ENCODE measurements around the gene PRR5L.

The PRR5L gene, protein sequence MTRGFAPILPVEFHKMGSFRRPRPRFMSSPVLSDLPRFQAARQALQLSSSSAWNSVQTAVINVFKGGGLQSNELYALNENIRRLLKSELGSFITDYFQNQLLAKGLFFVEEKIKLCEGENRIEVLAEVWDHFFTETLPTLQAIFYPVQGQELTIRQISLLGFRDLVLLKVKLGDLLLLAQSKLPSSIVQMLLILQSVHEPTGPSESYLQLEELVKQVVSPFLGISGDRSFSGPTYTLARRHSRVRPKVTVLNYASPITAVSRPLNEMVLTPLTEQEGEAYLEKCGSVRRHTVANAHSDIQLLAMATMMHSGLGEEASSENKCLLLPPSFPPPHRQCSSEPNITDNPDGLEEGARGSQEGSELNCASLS

GRCh38 chr11:36295926-36296325 lies at the start of gene PRR5L:
TSS of gene PRR5L (plus strand) at chr11:36296288. CDS start at chr11:36401122, 104,834 bp downstream.
- no peak for DNase-seq

DNA sequence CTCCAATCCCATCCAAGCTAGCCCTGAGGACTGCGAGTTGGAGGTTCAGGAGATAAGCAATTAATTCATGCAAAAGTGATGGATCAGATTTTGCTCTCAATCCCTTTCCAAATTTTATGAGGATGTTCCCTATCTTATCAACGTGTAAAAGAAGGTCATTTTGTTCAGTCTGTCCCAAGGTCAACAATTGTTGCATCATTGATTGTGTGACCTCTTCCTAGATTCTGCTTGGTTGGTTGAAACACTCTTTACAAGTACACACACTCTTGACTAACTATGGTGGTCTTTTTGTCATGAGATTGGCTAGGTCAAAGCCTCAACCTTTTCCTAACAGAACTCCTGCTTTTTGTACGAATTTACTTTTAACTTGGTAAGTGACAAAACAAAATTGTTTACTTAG lies 48.6 kb upstream of the PRR5L start:
- no peak for DNase-seq

DNA sequence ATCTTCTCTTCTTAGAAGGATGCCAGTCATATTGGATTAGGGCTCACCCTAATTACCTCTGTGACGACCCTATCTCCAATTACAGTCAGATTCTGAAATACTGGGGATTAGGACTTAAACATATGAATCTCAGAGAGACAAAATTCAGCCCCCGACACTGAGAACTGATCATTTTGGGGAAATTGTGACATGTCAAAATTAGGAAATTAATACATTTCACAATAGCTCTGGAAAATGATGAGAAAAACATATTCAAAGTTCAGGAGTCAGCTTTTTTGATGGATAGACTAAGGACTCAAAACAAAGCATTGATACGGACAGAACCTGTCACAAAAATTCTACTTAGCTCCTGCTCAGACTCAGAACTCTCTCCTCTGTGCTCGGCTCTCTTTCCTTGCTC lies 47.7 kb upstream of the PRR5L start:
- DNase-seq, result no peak

- DNase-seq, result no peak
These were observed 46.8 kb upstream of the PRR5L start for GRCh38 chr11:36249246-36249645.

GRCh38 chr11:36251823-36252222 lies 44.3 kb upstream of the PRR5L start:
- no peak for DNase-seq

- DNase-seq, result no peak
These were observed 42.9 kb upstream of the PRR5L start for GRCh38 chr11:36253238-36253637.

GRCh38 chr11:36254713-36255112 lies 41.4 kb upstream of the PRR5L start:
- DNase-seq, result no peak

GRCh38 chr11:36257351-36257750 lies 38.7 kb upstream of the PRR5L start:
- no peak for DNase-seq

DNA sequence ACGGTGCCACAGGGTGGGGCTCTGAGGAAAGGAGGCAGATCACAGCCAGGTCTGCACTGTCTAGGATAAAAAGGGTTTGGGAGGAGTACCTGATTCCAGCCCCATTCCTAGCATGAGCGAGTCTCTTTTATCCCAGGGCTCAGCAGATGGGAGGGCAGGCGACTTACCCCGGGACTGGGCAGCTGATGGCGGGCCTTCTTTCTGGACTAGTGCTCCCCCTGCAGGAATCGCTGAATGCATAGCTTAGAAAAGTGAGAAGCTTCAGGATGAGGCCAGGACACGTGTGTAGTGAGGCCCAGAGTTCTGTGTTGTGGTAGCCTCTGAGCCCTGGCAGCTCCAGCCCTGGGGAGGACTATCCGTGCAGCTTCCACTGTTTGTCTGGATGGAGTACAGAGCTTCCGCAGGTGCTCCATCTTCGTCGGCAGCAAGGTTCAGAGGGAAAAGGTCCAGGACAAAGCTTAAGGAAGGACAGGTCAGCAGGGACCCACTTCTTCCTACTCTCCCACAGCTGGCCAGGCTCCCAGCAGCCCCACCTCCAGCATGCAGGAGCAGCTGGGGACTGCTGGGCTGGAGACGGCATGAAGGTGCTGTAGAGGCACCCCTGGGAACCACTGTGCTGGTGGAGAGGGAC lies 37.2 kb upstream of the PRR5L start:
- no peak for DNase-seq

GRCh38 chr11:36261094-36261493 lies 35.0 kb upstream of the PRR5L start:
- no peak for DNase-seq

DNA sequence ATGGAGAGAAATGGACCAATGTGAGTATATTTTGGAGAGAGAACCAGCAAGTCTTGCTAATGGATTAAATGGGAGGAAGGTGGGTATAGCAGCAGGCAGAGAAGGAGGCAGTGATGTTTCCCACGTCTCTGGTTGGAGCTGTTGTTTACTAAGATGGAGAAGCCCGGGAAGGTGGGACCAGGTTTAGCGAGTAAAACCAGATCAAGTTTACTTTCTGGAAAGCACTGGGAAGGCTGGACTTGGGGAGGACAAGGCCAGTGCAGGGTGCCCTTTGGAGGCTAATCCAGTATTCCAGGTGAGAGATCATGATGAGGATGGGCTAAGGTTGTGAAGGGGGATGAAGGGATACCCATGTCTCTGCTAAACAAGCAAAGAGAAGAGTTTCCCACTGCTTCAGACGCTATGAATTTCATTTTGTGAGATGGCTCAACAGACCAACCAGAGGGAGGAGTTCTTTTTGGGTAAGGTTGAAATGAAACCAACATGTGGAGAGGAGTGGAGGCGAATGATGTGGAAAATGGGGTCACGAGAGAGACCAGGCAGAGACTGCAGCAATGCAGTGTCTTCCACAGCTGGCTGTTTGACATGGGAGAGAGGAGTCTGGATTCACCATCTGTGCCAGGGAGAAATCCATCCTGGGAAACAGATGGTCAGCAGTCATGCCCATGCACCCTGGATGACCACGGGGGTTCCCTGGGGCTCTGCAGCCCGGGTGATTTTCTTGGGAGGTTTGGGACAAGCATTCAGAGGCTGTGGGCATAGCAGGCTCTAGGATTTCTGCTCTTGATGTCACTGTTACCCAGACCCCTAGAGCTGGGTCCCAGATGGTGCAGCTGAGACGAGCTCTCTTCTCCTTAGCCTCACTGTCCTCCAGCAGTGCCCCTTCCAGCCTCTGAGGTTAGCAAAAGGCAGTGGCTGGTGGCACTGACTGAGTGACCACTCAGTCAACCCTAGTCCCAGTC lies 31.8 kb upstream of the PRR5L start:
- no peak for DNase-seq

GRCh38 chr11:36264973-36265344 lies 31.1 kb upstream of the PRR5L start:
- no peak for DNase-seq

DNA sequence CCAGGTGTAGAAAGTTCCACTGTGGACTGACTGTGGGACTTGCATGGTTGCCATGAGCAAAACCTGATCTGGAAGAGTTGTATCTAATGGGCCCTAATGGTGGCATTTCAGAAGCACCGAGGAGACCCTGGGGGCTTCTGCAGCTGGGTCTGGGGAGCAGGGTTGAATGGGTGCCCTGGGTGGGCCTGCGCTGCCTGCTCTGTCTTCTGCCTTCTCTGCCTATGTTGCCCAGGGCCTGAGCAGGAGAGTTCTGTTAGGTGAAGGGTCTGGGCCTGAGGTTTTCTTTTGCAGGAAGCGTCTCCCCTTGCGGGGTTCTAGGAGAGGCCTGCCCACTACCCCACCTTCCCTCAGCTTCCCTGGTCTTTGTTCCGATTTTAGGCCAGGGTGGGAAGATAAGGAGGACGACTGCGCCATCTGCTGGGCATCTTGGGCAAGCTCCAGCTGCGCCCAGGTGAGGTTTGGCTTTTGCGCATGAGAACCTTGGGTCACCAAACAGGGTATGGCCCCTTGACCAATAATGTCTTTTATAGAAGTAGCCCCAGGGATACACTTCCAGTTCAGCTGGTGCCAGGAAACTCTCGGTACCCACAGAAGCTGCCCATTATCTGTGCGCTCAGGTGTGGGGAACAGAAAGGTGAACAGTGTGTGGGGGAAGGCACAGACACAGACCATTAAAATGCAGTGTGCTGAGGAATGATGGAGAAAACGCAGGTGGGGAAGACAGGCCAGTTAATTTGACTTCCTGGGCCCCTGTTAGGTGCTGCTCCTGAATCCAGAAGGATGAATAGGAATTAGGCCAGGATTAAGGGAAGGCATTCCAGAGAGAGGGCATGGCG lies 30.1 kb upstream of the PRR5L start:
- no peak for DNase-seq

DNA sequence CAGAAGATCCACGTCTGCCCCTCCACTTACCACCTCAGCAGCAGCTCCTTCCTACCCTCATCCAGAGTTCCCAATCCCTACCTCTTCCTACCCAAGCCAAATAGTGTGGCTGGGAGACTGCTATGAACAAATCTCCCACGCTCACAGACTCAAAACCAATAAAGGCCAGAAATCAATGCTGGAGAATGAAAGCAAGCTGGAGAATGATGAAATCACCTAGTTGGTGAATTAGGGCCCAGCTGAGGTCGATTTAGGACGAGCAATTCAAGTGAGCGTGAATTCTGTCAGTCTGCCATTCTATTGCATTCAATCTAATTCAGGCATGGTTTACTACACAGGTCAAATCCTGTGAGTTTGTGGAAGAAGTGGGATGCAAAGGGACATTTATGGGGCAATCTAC lies 29.3 kb upstream of the PRR5L start:
- no peak for DNase-seq

GRCh38 chr11:36268337-36268985 lies 27.6 kb upstream of the PRR5L start:
- no peak for DNase-seq

DNA sequence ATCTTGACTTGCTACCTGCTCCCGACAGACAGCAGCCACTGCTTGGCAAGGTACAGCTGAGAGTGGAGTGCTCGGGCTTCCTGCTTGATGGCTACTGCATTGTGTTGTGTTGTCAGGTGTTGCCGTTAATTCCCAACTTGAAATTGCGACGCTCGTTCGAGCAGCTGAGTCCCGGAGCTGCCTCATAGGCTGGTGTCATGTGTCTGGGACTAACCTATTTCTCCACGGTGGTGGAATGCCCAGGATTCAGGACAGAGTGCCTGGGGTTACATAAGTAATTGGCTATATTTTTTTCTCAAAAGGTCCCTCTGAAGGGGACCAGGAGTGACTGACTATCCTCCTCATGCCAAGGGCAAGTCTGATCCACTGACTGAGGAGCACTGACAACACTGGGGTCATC lies 25.4 kb upstream of the PRR5L start:
- no peak for DNase-seq

DNA sequence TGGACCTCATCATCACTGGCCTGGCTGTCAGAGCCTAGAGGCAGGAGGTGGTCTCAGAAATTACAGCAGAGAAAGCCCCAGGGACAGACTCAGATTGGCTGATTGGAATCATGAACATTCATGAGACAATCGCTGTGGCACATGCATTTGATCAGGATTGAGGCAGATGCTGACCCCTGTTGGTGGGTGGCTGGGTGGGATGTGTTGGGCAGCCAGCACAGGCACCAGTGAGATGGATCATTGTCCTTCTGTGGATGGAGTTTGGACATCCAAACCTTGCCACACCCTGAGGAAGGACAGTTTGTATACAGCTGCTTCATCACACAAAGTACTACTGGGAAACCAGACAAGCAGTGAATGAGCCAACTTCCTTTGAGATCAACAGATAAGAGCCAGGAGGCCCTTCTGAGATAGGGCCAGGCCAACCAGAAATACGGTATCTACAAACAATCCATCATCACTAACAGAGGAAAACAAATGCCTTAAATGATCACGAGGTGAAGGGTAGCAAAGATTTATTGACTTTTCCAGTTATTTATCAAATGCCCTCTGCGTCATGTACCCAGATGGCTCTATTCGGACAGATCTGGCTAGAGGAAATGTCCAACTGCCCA lies 24.2 kb upstream of the PRR5L start:
- DNase-seq, result no peak

DNA sequence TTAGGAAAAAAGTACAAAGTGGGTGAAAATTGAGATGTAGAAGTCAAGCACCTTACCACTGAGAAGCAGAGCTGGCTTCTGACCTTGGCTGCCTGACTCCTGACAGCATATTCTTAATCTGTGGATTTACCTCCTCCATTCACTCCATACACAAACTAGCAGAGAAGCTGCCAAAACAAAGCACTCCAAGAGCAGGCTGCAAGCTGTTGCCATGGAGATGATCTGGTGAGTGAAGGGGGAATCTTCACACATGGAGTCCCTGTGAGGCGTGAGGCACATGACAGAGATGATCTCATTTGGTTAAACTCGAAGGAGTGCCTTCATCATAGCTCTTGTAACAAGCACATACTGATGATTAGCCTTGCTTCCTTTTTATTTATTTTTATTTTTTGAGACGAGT lies 23.0 kb upstream of the PRR5L start:
- DNase-seq, result no peak

DNA sequence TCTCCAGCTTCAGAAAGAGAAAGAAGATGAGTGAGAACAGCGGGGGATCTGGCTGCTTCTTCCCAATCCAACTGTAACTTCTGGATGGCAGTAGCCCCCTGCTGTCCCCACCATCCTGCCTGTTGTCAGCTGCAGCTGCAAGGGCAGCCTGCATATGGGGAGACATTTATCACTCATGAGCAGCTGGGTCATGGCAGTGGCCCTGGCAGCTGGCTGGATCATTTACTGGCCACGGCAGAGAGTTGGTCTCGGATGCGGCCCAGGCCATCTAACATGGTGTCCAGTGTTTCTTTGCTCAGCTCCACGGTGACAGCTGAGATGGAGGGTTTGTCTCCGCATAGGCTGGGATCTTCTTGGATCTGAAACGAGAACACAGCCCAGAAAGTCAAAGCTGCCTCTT lies 21.7 kb upstream of the PRR5L start:
- no peak for DNase-seq

GRCh38 chr11:36278531-36279282 lies 17.4 kb upstream of the PRR5L start:
- no peak for DNase-seq

- DNase-seq, result no peak
These were observed 15.6 kb upstream of the PRR5L start for GRCh38 chr11:36280531-36280930.

Data from GOT3 (cell line).